ENCODE data around the gene SLC16A10. TPM values are rescaled to one million over a fixed set of nuclear protein-coding genes. Genes with fewer than 3 reads are reported as not detected.
A peak's percentile ranks its signal among the peaks of the same experiment; 100 is the strongest.

Gene SLC16A10
- polyA plus RNA-seq, 1 donor (not counting 4 experiments of a cell fraction or from before 2014, with no cell fraction given) = not detected

GRCh38 chr6:111105578-111105977, 18.3 kb downstream of the SLC16A10 start:
- no peaks in the 10 kb centered on the region for H4K20me1 ChIP-seq (ENCODE audit: control insufficient read depth, extremely low read depth, insufficient read depth, low read length)
- TF ChIP-seq EZH2 (IDR thresholded peaks at IDR 0.05; ENCODE audit: low read length) (no peak), CTCF (optimal IDR thresholded peaks at IDR 0.05 in 1 of 3, IDR thresholded peaks at IDR 0.05 in 1 of 3, conservative IDR thresholded peaks at IDR 0.05 in 1 of 3; ENCODE audit: extremely low read depth in 1 of 3, insufficient read depth in 2 of 3, low read length in 3 of 3) (no peak)

GRCh38 chr6:111107589-111107988, 20.3 kb downstream of the SLC16A10 start:
- H3K4me1 ChIP-seq (ENCODE audit: control insufficient read depth, extremely low read depth, insufficient read depth, low read length) = peaks cover 4% of the 10 kb centered on the region
- no peaks in the 10 kb centered on the region for H4K20me1 ChIP-seq (ENCODE audit: control insufficient read depth, extremely low read depth, insufficient read depth, low read length)
- no peaks in the 10 kb centered on the region for H3K36me3 ChIP-seq (ENCODE audit: control insufficient read depth in 2 of 2, extremely low read depth in 1 of 2, insufficient read depth in 2 of 2, low read length in 2 of 2)
- H3K27ac ChIP-seq (ENCODE audit: control insufficient read depth, insufficient read depth, low read length) = no peak overlapping the region
- no peaks in the 10 kb centered on the region for H3K79me2 ChIP-seq (ENCODE audit: control insufficient read depth, insufficient read depth, low read length)
- H3K9me3 ChIP-seq (ENCODE audit: control insufficient read depth, low read depth, low read length) = no peaks in the 10 kb centered on the region
- no peak overlapping the region for H3K4me3 ChIP-seq (ENCODE audit: control insufficient read depth in 2 of 3, extremely low read depth in 1 of 3, insufficient read depth in 2 of 3, low read depth in 1 of 3, low read length in 3 of 3)
- FAIRE-seq (peak; percentile 61), DNase-seq (ENCODE audit: low read depth, low spot score) (no peak)
- no peak overlapping the region for H3K4me2 ChIP-seq (ENCODE audit: control insufficient read depth, extremely low read depth, insufficient read depth, low read depth, low read length)
- H3K27me3 ChIP-seq (ENCODE audit: control insufficient read depth, extremely low read depth, insufficient read depth, low read length) = no peaks in the 10 kb centered on the region
- H3K9ac ChIP-seq (ENCODE audit: control insufficient read depth, extremely low read depth, insufficient read depth, low read length) = no peak overlapping the region
- TF ChIP-seq EZH2 (IDR thresholded peaks at IDR 0.05; ENCODE audit: low read length) (no peak), CTCF (optimal IDR thresholded peaks at IDR 0.05 in 1 of 3, IDR thresholded peaks at IDR 0.05 in 1 of 3, conservative IDR thresholded peaks at IDR 0.05 in 1 of 3; ENCODE audit: extremely low read depth in 1 of 3, insufficient read depth in 2 of 3, low read length in 3 of 3) (no peak)
- no peak overlapping the region for H2AFZ ChIP-seq (ENCODE audit: control insufficient read depth, low read length)
- no peaks in the 10 kb centered on the region for H3K9me1 ChIP-seq (ENCODE audit: control insufficient read depth, extremely low read depth, insufficient read depth, low read length)
- dilution Hi-C loops (cut with MboI; ENCODE audit: extremely low pct_ligation_motif_present, low sequenced_read_pairs) = no loop called here

More at GRCh38 chr6:111105578-111105977, 18.3 kb downstream of the SLC16A10 start:
- H2AFZ ChIP-seq (ENCODE audit: control insufficient read depth, low read length) = no peak overlapping the region
- FAIRE-seq = peak; percentile 58
- no peaks in the 10 kb centered on the region for H3K9me3 ChIP-seq (ENCODE audit: control insufficient read depth, low read depth, low read length)
- no peaks in the 10 kb centered on the region for H3K36me3 ChIP-seq (ENCODE audit: control insufficient read depth in 2 of 2, extremely low read depth in 1 of 2, insufficient read depth in 2 of 2, low read length in 2 of 2)
- peak overlapping the region; percentile 0 for H3K4me2 ChIP-seq (ENCODE audit: control insufficient read depth, extremely low read depth, insufficient read depth, low read depth, low read length)
- dilution Hi-C loops (cut with MboI; ENCODE audit: extremely low pct_ligation_motif_present, low sequenced_read_pairs) = no loop called here
- H3K9me1 ChIP-seq (ENCODE audit: control insufficient read depth, extremely low read depth, insufficient read depth, low read length) = no peaks in the 10 kb centered on the region
- no peak overlapping the region for H3K4me3 ChIP-seq (ENCODE audit: control insufficient read depth in 2 of 3, extremely low read depth in 1 of 3, insufficient read depth in 2 of 3, low read depth in 1 of 3, low read length in 3 of 3)
- no peak overlapping the region for H3K27ac ChIP-seq (ENCODE audit: control insufficient read depth, insufficient read depth, low read length)
- no peaks in the 10 kb centered on the region for H3K27me3 ChIP-seq (ENCODE audit: control insufficient read depth, extremely low read depth, insufficient read depth, low read length)
- peaks cover 4% of the 10 kb centered on the region for H3K4me1 ChIP-seq (ENCODE audit: control insufficient read depth, extremely low read depth, insufficient read depth, low read length)
- H3K9ac ChIP-seq (ENCODE audit: control insufficient read depth, extremely low read depth, insufficient read depth, low read length) = no peak overlapping the region
- H3K79me2 ChIP-seq (ENCODE audit: control insufficient read depth, insufficient read depth, low read length) = no peaks in the 10 kb centered on the region
- no peak for DNase-seq (ENCODE audit: low read depth, low spot score)
